ENCODE measurements around the gene KCNMA1.

The KCNMA1 gene

GRCh38 chr10:77670817-77671443 lies 33.3 kb upstream of the KCNMA1 start:
- no peak for TF ChIP-seq GATA2 (IDR thresholded peaks at IDR 0.05; ENCODE audit: low read depth, low read length)
- TF ChIP-seq GATA3 (IDR thresholded peaks at IDR 0.05; ENCODE audit: low read depth, low read length), result no peak

- no peak for TF ChIP-seq GATA2 (IDR thresholded peaks at IDR 0.05; ENCODE audit: low read depth, low read length)
- no peak for TF ChIP-seq GATA3 (IDR thresholded peaks at IDR 0.05; ENCODE audit: low read depth, low read length)
Measured at GRCh38 chr10:77669892-77670291, 32.3 kb upstream of the KCNMA1 start.

GRCh38 chr10:77667426-77668324 lies 30.1 kb upstream of the KCNMA1 start:
- TF ChIP-seq GATA2 (IDR thresholded peaks at IDR 0.05; ENCODE audit: low read depth, low read length) (no peak), GATA3 (IDR thresholded peaks at IDR 0.05; ENCODE audit: low read depth, low read length) (no peak)

DNA sequence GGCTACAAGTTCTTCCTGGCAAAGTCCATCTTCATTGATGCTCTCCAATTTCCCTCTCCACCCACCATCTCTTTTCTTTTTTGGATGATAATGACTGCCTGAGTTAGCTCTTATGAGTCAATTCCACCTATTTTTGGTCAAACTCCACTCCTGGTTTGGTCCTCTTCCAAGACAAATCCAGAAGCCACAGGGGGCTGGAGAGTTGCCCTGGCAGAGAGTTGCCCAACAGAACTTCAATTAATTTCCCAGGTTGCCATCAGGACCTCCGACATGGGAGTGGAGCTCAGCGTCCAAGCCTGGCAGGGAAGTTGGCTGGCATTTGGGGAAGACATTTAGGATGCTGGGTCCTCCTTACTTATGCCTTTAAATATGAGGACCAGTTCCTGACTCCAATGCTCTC lies 29.2 kb upstream of the KCNMA1 start:
- TF ChIP-seq GATA2 (IDR thresholded peaks at IDR 0.05; ENCODE audit: low read depth, low read length) (no peak), GATA3 (IDR thresholded peaks at IDR 0.05; ENCODE audit: low read depth, low read length) (no peak)

GRCh38 chr10:77664696-77665095 lies 27.1 kb upstream of the KCNMA1 start:
- TF ChIP-seq GATA3 (IDR thresholded peaks at IDR 0.05; ENCODE audit: low read depth, low read length) (no peak), GATA2 (IDR thresholded peaks at IDR 0.05; ENCODE audit: low read depth, low read length) (no peak)

- no peak for TF ChIP-seq GATA3 (IDR thresholded peaks at IDR 0.05; ENCODE audit: low read depth, low read length)
Measured at GRCh38 chr10:77664008-77664407, 26.4 kb upstream of the KCNMA1 start.

DNA sequence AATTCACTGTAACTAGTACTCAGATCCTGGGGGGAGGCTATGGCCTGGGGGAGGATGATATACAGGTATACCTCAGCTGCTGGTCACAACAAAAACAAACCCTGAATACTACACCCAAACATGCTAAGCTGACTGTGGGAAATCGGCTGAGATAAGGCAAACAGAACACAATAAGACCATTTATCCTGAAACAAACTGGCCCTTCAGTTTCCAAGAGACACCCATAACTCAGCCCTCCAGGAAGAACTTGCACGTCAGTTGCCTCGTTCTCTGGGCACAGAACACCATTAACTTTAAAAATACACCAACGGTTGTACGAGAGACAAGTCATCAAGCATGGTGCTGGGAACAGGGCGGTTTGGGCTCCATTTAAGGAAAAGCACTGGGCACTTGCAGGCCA lies 24.1 kb upstream of the KCNMA1 start:
- TF ChIP-seq GATA3 (IDR thresholded peaks at IDR 0.05; ENCODE audit: low read depth, low read length) (no peak), GATA2 (IDR thresholded peaks at IDR 0.05; ENCODE audit: low read depth, low read length) (no peak)

DNA sequence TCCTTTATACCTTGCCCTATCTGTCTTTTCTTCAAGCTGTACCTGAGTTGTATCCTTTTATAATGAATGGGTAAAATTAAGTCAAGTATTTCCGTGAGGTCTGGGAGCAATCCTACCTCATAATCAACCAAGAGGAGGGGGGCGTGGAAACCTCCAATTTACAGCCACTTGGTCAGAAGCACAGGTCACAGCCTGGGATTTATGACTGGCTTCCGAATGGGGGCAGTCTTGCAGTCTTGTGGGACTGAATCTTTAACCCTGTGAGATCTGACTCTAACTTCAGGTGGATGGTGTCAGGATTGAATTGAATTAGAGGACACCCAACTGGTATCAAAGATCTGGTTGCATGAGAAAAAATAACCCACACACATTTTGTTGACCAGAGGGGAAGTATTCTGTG lies 23.5 kb upstream of the KCNMA1 start:
- TF ChIP-seq GATA3 (IDR thresholded peaks at IDR 0.05; ENCODE audit: low read depth, low read length) (no peak), GATA2 (IDR thresholded peaks at IDR 0.05; ENCODE audit: low read depth, low read length) (no peak)

DNA sequence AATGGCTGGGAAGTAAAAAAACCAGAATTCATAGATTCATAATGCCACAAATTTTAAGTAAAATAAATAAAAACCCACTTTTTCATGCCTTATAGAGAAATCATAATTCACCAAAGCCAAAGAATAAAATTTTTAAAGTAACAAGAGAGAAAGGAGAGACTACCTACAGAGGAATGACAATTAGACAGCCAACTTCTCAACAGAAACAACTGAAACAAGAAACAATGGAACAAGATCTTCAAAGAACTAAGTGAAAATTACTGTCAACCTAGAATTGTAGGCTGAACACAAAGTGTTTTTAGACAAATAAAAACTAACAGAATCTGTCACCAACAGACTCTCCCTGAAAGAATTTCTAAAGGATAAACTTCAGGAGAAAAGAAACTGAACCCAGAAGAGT lies 15.6 kb upstream of the KCNMA1 start:
- TF ChIP-seq GATA3 (IDR thresholded peaks at IDR 0.05; ENCODE audit: low read depth, low read length) (no peak), GATA2 (IDR thresholded peaks at IDR 0.05; ENCODE audit: low read depth, low read length) (no peak)

- TF ChIP-seq GATA2 (IDR thresholded peaks at IDR 0.05; ENCODE audit: low read depth, low read length) (no peak), GATA3 (IDR thresholded peaks at IDR 0.05; ENCODE audit: low read depth, low read length) (no peak)
Measured at GRCh38 chr10:77649333-77650331, 12.0 kb upstream of the KCNMA1 start.

DNA sequence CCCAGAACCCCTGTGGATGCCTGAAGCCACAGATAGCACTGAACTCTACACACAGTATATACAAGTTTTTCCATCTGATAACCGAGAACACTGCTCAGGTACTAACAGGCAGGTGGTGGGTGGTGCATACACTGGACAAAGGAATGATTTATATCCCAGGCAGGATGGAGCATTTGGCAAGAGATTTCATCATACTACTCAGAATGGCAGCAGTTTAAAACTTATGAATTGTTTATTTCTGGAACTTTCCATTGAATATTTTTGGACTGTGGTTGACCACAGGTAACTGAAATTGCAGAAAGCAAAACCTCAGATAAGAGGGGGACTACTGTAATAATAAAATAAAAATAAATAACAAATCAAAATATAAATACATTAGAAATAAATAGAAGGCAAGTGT lies 10.9 kb upstream of the KCNMA1 start:
- TF ChIP-seq GATA2 (IDR thresholded peaks at IDR 0.05; ENCODE audit: low read depth, low read length) (no peak), GATA3 (IDR thresholded peaks at IDR 0.05; ENCODE audit: low read depth, low read length) (no peak)

GRCh38 chr10:77647543-77648293 lies 10.1 kb upstream of the KCNMA1 start:
- TF ChIP-seq GATA2 (IDR thresholded peaks at IDR 0.05; ENCODE audit: low read depth, low read length), result no peak
- no peak for TF ChIP-seq GATA3 (IDR thresholded peaks at IDR 0.05; ENCODE audit: low read depth, low read length)

GRCh38 chr10:77644557-77645243 lies 7.1 kb upstream of the KCNMA1 start:
- TF ChIP-seq GATA2 (IDR thresholded peaks at IDR 0.05; ENCODE audit: low read depth, low read length) (no peak), GATA3 (IDR thresholded peaks at IDR 0.05; ENCODE audit: low read depth, low read length) (no peak)

All from SH-SY5Y (cell line).